NCI-H2196 treated with DMSO at 0.1 percent for 48 hours (cell line): ENCODE measurements around the gene PCDHGB6.
"Not testable (repeated sequence)": the region's sequence is repeated elsewhere in the genome, so short reads cannot be mapped to it uniquely, and the experiment has no call there.

ENCODE experiments used
- DNase-seq: peaks from one replicate; lab custom pipeline; 2025; ENCODE audit not compliant: unreplicated experiment; lab: John Stamatoyannopoulos, UW

Gene PCDHGB6

DNA sequence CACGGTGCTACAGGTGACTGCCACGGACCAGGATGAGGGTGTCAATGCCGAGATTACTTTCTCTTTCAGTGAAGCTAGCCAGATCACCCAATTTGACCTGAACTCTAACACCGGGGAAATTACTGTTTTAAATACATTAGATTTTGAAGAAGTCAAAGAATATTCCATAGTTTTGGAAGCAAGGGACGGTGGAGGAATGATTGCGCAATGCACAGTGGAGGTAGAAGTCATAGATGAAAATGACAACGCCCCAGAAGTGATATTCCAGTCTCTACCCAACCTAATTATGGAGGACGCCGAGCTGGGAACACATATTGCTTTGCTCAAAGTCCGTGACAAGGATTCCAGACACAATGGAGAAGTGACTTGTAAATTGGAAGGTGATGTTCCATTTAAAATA, 19.2 kb upstream of the PCDHGB6 start:
- DNase-seq: no peak

DNA sequence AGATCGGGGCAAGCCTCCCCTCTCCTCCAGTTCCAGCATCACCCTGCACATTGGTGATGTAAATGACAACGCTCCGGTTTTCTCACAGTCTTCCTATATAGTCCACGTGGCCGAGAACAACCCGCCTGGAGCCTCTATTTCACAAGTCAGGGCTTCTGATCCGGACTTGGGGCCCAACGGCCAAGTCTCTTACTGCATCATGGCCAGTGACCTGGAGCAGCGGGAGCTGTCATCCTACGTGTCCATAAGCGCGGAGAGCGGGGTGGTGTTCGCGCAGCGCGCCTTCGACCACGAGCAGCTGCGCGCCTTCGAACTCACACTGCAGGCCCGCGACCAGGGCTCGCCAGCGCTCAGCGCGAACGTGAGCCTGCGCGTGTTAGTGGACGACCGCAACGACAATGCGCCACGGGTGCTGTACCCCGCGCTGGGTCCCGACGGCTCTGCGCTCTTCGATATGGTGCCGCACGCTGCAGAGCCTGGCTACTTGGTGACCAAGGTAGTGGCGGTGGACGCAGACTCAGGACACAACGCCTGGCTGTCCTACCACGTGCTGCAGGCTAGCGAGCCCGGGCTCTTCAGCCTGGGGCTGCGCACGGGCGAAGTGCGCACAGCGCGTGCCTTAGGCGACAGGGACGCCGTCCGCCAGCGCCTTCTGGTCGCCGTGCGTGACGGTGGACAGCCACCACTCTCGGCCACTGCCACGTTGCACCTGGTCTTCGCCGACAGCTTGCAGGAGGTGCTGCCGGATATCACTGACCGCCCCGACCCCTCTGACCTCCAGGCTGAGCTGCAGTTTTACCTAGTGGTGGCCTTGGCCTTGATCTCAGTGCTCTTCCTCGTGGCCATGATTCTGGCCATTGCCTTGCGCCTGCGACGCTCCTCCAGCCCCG, 18.4 kb upstream of the PCDHGB6 start:
- DNase-seq: no peak

DNA sequence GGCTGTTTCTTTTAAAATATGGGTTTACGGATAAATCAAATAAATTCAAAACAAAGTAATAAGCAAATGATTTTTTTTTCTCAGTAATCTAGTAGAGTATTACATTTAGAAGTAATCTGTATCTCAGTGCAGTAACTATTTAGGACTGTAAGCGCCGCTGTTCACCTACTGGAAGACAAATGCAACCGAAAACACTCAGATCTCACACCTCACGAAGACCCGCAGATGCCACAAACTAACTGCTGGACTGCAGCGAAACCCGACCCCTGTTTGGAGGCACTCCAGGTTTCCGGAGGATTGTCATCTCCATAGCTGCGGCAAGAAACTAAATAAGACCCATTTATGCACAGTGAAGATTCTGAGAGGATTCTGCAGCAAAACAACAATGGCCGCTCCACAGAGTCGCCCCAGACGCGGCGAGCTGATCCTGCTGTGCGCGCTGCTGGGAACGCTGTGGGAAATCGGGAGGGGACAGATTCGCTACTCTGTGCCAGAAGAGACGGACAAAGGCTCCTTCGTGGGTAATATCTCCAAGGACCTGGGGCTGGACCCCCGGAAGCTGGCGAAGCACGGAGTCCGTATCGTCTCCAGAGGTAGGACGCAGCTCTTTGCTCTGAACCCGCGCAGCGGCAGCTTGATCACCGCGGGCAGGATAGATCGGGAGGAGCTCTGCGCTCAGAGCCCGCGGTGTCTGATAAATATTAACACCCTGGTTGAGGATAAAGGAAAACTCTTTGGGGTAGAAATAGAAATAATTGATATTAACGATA, 15.2 kb upstream of the PCDHGB6 start, which contains the start of gene PCDHGA8:
TSS of gene PCDHGA8 (plus strand) at position 205 of the 770 bp plus-strand sequence. CDS start at position 386, 181 bp downstream.
- DNase-seq: no peak

DNA sequence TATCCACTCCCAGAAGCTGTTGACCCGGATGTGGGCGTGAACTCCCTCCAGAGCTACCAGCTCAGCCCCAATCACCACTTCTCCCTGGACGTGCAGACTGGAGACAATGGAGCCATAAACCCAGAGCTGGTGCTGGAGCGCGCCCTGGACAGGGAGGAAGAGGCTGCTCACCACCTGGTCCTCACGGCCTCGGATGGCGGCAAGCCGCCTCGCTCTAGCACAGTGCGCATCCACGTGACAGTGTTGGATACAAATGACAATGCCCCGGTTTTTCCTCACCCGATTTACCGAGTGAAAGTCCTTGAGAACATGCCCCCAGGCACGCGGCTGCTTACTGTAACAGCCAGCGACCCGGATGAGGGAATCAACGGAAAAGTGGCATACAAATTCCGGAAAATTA, 14.6 kb upstream of the PCDHGB6 start:
- DNase-seq: no peak

DNA sequence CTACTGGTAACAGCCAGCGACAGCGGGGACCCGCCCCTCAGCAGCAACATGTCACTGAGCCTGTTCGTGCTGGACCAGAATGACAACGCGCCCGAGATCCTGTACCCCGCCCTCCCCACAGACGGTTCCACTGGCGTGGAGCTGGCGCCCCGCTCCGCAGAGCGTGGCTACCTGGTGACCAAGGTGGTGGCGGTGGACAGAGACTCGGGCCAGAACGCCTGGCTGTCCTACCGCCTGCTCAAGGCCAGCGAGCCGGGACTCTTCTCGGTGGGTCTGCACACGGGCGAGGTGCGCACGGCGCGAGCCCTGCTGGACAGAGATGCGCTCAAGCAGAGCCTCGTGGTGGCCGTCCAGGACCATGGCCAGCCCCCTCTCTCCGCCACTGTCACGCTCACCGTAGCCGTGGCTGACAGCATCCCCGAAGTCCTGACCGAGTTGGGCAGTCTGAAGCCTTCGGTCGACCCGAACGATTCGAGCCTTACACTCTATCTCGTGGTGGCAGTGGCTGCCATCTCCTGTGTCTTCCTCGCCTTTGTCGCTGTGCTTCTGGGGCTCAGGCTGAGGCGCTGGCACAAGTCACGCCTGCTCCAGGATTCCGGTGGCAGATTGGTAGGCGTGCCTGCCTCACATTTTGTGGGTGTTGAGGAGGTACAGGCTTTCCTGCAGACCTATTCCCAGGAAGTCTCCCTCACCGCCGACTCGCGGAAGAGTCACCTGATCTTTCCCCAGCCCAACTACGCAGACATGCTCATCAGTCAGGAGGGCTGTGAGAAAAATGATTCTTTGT, 13.2 kb upstream of the PCDHGB6 start:
- DNase-seq: not testable (repeated sequence)

DNA sequence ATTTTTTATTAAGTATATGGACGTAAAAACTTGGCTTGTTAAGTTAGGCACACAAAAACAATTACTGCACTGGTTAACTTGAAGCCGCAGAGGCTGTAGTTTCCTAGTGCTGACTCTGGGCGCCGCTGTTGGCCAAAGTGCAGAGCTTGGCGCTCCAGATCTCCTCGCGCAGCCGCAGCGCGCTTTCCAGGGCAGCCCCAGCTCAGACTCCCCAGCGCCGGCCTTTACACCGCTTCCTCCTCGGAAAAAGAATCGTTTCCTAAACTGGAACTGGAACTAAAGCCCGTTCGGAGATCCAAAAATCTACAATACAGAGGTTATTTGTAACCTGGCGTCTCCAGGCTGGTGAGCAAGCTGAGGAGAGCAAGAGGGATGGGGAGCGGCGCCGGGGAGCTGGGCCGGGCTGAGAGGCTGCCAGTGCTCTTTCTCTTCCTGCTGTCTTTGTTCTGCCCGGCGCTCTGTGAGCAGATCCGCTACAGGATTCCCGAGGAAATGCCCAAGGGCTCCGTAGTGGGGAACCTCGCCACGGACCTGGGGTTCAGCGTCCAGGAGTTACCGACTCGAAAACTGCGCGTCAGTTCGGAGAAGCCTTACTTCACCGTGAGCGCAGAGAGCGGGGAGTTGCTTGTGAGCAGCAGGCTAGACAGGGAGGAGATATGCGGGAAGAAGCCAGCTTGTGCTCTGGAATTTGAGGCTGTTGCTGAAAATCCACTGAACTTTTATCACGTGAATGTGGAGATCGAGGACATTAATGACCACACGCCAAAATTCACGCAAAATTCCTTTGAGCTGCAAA, 9.9 kb upstream of the PCDHGB6 start, which contains the start of gene PCDHGB5:
TSS of gene PCDHGB5 (plus strand) at position 192 of the 796 bp plus-strand sequence. CDS start at position 373, 181 bp downstream.
- not testable (repeated sequence) for DNase-seq

DNA sequence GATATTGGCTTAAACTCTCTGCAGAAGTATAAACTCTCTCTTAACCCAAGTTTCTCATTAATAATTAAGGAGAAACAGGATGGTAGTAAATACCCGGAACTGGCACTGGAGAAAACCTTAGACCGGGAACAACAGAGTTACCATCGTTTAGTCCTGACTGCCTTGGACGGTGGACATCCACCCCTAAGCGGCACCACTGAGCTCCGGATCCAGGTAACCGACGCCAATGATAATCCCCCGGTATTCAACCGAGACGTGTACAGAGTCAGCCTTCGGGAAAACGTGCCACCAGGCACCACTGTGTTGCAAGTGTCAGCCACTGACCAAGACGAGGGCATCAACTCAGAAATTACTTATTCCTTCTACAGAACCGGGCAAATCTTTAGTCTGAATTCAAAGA, 9.2 kb upstream of the PCDHGB6 start:
- DNase-seq: no peak

DNA sequence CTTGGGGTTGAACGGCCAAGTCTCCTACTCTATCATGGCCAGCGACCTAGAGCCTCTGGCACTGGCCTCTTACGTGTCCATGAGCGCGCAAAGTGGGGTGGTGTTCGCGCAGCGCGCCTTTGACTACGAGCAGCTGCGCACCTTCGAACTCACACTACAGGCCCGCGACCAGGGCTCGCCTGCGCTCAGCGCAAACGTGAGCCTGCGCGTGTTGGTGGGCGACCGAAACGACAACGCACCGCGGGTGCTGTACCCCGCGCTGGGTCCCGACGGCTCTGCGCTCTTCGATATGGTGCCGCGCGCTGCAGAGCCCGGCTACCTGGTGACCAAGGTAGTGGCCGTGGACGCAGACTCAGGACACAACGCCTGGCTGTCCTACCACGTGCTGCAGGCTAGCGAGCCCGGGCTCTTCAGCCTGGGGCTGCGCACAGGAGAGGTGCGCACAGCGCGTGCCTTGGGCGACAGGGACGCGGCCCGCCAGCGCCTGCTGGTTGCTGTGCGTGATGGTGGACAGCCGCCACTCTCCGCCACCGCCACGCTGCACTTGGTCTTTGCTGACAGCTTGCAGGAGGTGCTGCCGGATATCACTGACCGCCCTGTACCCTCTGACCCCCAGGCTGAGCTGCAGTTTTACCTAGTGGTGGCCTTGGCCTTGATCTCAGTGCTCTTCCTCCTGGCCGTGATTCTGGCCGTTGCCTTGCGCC, 8.1 kb upstream of the PCDHGB6 start:
- no peak for DNase-seq

DNA sequence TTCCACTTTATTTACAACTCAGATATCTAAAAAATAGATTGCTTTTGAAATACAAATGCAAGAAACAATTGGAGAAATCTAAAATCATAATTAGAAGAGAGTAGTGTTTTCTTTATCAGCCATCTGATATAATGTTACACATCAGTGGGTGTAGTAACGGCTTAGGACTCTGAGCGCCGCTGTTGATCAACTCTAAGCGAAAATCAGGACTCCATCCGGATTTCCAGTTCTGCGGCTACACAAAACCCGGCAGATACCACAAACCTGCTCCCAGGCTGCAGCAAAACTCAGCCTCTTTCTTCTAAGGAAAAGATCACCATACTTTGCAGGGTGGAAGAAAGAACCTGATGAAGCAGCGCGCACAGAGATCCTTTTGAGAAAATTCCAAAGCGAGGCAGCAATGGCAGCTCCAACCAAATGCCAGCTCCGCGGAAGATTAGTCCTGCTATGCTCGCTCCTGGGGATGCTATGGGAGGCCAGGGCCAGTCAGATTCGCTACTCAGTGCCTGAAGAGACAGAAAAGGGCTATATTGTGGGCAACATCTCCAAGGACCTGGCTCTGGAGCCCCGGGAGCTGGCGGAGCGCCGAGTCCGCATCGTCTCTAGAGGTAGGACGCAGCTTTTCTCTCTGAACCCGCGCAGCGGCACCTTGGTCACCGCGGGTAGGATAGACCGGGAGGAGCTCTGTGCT, 5.1 kb upstream of the PCDHGB6 start, which contains the start of gene PCDHGA9:
TSS of gene PCDHGA9 (plus strand) at position 226 of the 691 bp plus-strand sequence. CDS start at position 401, 175 bp downstream.
- DNase-seq: no peak

DNA sequence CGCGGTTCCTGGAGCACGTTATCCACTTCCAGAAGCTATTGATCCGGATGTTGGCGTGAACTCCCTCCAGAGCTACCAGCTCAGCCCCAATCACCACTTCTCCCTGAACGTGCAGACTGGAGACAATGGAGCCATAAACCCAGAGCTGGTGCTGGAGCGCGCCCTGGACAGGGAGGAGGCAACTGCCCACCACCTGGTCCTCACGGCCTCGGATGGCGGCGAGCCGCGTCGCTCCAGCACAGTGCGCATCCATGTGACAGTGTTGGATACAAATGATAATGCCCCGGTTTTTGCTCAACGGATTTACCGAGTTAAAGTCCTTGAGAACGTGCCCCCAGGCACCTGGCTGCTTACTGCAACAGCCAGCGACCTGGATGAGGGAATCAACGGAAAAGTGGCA, 4.4 kb upstream of the PCDHGB6 start:
- no peak for DNase-seq

DNA sequence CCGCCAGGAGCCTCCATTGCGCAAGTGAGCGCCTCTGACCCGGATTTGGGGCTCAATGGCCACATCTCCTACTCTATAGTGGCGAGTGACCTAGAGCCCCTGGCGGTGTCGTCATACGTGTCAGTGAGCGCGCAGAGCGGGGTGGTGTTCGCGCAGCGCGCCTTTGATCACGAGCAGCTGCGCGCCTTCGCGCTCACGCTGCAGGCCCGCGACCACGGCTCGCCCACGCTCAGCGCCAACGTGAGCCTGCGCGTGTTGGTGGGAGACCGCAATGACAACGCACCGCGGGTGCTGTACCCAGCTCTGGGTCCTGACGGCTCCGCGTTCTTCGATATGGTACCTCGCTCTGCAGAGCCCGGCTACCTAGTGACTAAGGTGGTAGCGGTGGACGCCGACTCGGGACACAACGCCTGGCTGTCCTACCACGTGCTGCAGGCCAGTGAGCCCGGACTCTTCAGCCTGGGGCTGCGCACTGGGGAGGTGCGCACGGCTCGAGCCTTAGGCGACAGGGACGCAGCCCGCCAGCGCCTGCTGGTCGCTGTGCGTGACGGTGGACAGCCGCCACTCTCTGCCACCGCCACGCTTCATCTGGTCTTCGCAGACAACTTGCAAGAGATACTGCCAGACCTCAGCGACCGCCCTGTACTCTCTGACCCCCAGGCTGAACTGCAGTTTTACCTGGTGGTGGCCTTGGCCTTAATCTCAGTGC, 1.9 kb downstream of the PCDHGB6 start:
- DNase-seq: no peak

DNA sequence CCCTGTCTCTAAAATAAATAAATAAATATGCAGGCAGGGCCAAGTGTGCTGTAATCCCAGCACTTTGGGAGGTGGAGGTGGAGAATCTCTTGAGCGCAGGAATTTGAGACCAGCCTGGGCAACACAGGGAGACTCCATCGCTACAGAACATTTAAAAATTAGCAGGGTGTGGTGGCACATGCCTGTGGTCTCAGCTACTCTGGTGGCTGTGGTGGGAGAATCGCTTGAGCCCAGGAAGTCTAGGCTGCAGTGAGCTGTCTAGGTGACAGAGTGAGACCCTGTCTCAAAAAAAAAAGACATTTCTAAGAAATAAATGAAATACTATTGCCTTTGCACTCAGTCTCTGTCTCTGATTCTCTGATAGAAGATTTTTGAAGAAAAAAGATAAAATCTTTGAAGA, 3.8 kb downstream of the PCDHGB6 start:
- no peak for DNase-seq

DNA sequence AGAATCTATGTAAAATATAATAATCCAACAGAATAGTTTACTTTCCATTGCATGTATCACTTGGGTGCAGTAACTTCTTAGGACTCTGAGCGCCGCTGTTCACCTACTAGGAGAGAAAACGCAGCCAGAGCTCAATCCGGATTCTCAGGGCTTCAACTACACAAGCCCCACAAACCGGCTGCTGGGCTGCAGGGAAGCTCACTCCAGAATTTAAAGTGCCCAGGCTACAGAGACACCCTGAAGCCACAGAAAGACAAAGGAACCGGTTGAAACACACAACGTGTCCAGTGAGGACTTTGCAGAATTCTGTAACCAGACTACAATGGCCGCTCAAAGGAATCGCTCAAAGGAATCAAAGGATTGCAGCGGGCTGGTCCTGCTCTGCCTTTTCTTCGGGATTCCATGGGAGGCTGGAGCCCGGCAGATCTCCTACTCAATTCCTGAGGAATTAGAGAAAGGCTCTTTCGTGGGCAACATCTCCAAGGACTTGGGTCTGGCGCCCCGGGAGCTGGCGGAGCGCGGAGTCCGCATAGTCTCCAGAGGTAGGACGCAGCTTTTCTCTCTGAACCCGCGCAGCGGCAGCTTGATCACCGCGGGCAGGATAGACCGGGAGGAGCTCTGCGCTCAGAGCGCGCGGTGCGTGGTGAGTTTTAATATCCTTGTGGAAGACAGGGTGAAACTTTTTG, 5.2 kb downstream of the PCDHGB6 start, which contains the start of gene PCDHGA10:
TSS of gene PCDHGA10 (plus strand) at position 134 of the 686 bp plus-strand sequence. CDS start at position 323, 189 bp downstream.
- DNase-seq: no peak

DNA sequence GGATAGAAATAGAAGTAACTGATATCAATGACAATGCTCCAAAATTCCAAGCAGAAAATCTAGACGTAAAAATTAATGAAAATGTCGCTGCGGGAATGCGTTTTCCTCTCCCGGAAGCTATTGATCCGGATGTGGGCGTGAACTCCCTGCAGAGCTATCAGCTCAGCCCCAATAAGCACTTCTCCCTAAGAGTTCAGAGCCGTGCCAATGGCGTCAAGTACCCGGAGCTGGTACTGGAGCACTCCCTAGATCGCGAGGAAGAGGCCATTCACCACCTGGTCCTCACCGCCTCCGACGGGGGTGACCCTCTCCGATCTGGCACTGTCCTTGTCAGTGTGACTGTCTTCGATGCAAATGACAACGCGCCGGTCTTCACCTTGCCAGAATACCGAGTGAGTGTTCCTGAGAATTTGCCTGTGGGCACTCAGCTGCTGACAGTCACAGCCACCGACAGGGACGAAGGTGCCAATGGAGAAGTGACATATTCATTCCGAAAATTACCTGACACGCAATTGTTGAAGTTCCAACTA, 5.8 kb downstream of the PCDHGB6 start:
- no peak for DNase-seq

DNA sequence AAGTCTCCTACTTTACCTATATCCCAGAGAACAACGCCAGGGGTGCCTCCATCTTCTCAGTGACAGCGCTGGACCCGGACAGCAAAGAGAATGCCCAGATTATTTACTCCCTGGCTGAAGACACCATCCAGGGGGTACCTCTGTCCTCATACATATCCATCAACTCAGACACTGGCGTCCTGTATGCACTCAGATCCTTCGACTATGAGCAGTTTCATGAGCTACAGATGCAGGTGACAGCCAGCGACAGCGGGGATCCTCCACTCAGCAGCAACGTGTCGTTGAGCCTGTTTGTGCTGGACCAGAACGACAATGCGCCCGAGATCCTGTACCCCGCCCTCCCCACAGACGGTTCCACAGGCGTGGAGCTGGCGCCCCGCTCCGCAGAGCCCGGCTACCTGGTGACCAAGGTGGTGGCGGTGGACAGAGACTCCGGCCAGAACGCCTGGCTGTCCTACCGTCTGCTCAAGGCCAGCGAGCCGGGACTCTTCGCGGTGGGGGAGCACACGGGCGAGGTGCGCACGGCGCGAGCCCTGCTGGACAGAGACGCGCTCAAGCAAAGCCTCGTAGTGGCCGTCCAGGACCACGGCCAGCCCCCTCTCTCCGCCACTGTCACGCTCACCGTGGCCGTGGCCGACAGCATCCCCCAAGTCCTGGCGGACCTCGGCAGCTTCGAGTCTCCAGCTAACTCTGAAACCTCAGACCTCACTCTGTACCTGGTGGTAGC, 6.9 kb downstream of the PCDHGB6 start:
- not testable (repeated sequence) for DNase-seq

DNA sequence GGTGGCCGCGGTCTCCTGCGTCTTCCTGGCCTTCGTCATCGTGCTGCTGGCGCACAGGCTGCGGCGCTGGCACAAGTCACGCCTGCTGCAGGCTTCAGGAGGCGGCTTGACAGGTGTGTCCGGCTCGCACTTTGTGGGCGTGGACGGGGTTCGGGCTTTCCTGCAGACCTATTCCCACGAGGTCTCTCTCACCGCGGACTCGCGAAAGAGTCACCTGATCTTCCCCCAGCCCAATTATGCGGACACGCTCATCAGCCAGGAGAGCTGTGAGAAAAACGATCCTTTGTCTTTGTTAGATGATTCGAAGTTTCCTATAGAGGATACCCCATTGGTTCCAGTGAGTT, 7.4 kb downstream of the PCDHGB6 start:
- not testable (repeated sequence) for DNase-seq
